ENCODE data around the gene PTRHD1.

PTRHD1 gene

DNA sequence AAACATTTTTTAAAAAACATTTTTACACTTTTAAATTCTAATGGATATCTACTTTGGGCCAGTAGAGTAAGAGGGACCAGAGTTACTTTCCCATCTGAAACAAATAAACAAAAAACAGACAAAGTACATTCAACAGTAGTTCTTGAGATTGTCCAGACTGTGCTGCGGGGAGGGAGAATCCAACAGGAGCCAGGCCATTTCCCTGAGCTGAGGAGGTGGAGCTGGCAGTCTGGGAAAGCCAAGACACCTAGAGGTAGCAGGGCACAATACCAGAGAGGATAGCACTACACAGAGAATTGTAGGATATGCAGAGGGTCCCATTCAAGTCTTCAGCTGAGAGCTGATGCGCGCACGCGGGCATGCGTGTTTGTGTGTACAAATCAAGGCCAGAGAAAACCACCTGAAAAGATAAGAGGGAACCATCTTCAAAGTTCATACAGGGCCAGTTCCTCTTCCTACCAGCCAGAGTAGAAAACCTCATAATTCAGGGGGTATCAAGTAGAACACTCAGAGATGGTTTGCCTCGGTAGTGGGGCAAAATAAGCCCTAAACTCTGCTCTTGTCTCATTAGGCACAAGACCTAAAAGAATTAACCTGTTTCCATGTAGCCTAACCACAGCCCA, 44.0 kb downstream of the PTRHD1 start:
- no peak for DNase-seq

DNA sequence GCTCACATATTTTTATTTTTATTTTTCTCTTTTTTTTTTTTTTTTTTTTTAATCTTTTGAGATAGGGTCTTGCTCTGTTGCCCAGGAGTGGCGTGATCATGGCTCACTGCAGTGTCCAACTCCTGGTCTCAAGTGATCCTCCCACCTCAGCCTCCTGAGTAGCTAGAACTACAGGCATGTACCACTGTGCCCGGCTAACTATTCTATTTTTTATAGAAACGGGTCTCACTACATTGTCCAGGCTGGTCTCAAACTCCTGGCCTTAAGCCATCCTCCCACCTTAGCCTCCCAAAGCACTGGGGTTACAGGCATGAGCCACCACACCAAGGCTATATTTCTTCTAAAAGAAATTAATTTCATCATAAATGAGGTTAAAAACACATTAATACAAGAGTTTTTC, 45.9 kb downstream of the PTRHD1 start:
- no peak for DNase-seq

DNA sequence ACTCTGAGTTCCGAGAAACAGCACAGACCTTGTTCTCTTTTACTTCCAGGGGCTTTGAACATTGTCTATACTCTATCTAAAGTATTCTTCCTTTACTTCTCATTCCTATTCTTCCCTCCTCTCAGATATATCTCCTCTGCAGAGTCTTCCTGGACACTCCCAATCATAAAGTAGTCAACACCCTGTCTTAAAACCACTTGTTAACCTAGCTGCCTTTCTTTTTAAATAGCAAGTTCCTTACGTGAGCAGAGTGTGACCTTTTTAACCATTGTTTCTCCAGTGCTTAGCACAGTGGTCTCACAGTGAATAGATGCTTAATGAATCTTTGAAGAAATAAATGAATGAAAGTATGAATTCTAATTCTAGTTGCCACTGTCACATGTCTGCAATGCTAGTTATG, 47.4 kb downstream of the PTRHD1 start:
- DNase-seq, result no peak

DNA sequence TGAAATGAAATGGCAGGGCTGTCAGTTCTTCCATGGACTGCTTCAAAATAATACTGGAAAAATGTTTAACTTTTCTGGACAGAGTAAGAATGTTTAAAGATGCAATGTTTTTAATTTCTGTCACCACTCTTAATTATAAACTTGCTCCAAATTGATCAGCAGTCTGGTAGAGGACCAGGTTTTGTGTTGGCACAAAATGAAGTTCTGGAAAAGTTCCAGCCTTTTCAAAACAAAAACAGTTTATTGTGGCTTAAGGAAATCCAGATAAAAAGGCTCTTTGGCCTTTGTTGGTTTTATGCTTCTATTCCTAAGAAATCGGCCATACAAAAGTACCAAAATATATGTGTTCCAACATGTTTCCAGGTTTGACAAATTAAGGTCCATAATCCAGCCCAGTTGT, 48.8 kb downstream of the PTRHD1 start:
- no peak for DNase-seq

DNA sequence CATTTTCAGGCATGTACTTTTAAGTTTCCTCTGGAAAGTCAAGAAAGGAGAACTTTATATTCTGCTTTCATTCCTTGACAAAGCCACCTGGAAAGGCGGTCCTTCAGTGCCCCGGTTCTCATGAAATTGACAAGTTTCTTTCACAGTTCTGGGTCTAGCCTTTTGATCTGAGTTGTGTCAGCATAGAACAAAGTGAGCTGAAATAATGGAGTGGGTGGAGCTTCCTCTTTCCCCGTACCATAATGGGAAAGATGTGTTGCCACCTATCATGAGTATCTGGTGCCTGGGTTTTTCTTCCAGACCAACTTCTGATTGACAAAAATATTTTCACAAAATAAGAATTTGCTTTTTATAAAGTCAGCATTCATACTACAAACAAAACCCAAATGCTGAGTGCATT, 49.3 kb downstream of the PTRHD1 start:
- no peak for DNase-seq

DNA sequence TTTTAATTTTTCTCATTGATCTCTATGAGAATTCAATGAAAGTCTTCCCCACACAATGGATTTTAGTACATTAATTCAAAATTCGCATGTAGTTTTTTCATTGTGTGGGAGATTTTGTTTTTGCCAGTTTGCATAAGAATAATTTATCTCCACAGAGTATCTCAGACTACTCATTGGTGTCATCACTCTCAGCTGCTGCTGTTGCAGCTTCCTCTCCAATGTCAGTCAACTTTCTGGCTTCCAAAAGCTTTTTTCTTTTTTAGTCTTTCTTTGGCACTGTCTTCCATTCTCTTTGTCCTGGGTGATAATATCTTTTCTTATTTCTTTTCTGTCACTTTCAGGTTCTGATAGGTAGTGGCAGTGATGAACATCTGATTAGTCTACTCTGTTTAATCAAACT, 50.5 kb downstream of the PTRHD1 start:
- no peak for DNase-seq

DNA sequence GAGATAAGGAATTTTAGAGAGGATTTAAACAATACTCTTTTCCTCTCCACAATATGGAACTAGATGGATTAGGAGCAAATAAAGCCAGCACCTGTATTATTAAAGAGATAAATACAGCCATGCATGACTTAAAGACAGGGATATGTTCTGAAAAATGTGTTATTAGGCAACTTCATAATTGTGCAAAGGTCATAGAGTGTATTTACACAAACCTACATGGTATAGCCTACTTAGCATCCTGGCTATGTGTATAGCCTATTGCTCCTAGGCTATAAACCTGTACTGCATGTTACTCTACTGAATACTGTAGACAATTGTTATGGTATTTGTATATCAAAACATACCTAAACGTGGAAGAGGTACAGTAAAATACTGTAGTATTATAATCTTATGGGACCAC, 53.0 kb downstream of the PTRHD1 start:
- DNase-seq, result no peak

Measured in cortex of kidney (tissue), 1 donor.